Liver (tissue), 9 donors: ENCODE results near the gene UNC5A. TPM values are rescaled to one million over a fixed set of nuclear protein-coding genes. Genes with fewer than 3 reads are reported as not detected.

Source experiments
- DNase-seq: peaks from one replicate; pipeline ENCODE4 v3.0.0-alpha.2; 2017; ENCODE audit warnings: low spot score
- H3K27ac ChIP-seq, 2 donors: one replicate each; pipeline ENCODE4 v1.7.0; 2013; ENCODE audit warnings: inconsistent platforms in 2 of 2, low read length in 2 of 2, control low read depth in 1 of 2, low read depth in 1 of 2, mild to moderate bottlenecking in 1 of 2
- H3K27me3 ChIP-seq, 4 donors: one replicate each; pipeline versions ENCODE4 v1.6.1 to v1.7.0; 2013; ENCODE audit warnings: low read length in 3 of 4, inconsistent platforms in 1 of 4, mild to moderate bottlenecking in 1 of 4, moderate library complexity in 1 of 4; ENCODE audit not compliant: control insufficient read depth in 4 of 4, insufficient read depth in 4 of 4
- H3K36me3 ChIP-seq, 4 donors: one replicate each; pipeline versions ENCODE4 v1.6.1 to v1.7.0; 2013; ENCODE audit warnings: low read length in 3 of 4, mild to moderate bottlenecking in 3 of 4, low read depth in 1 of 4, moderate library complexity in 1 of 4; ENCODE audit not compliant: control insufficient read depth in 4 of 4, insufficient read depth in 3 of 4
- H3K4me1 ChIP-seq, 4 donors: one replicate each; pipeline versions ENCODE4 v1.6.1 to v1.7.0; 2013; ENCODE audit warnings: low read length in 3 of 4, mild to moderate bottlenecking in 3 of 4, moderate library complexity in 1 of 4; ENCODE audit not compliant: control insufficient read depth in 4 of 4, insufficient read depth in 4 of 4
- H3K4me3 ChIP-seq, 3 donors: one replicate each; pipeline versions ENCODE4 v1.6.1 to v1.7.0; 2013; ENCODE audit warnings: low read length in 3 of 3, control low read depth in 1 of 3, low read depth in 1 of 3, mild to moderate bottlenecking in 1 of 3
- H3K9ac ChIP-seq, 2 donors: one replicate each; pipeline ENCODE4 v1.7.0; 2013; ENCODE audit warnings: low read length in 2 of 2, mild to moderate bottlenecking in 2 of 2, moderate library complexity in 2 of 2, control low read depth in 1 of 2, low read depth in 1 of 2
- H3K9me3 ChIP-seq, 4 donors: one replicate each; pipeline versions ENCODE4 v1.6.1 to v1.7.0; 2013; ENCODE audit warnings: low read length in 3 of 4; ENCODE audit not compliant: control insufficient read depth in 4 of 4
- ATF3 ChIP-seq: IDR thresholded peaks from 2 replicates; pipeline ENCODE4 v1.6.1; 2016; ENCODE audit warnings: antibody characterized with exemption
- CTCF ChIP-seq: fragments of 150-350 bp; IDR thresholded peaks from 2 replicates; pipeline ENCODE4 v1.5.1; 2017; ENCODE audit warnings: improper control_type of control experiment, low read depth, low read length; ENCODE audit not compliant: missing input control
- EGR1 ChIP-seq, 2 donors: IDR thresholded peaks; 2 replicates each; pipeline ENCODE4 v1.6.1; 2016 to 2018; ENCODE audit warnings: antibody characterized with exemption in 2 of 2, low read depth in 2 of 2
- FOXA1 ChIP-seq: IDR thresholded peaks from 2 replicates; pipeline ENCODE4 v1.6.1; 2016; ENCODE audit warnings: antibody characterized with exemption
- FOXA2 ChIP-seq: IDR thresholded peaks from 2 replicates; pipeline ENCODE4 v1.6.1; 2016; ENCODE audit warnings: antibody characterized with exemption
- GABPA ChIP-seq, 2 donors: IDR thresholded peaks in 1 of 2; conservative IDR thresholded peaks in 1 of 2; 2 replicates each; pipeline ENCODE4 v1.6.1; 2016; ENCODE audit warnings: antibody characterized with exemption in 2 of 2, mild to moderate bottlenecking in 1 of 2, moderate library complexity in 1 of 2
- HNF4A ChIP-seq, 2 donors: conservative IDR thresholded peaks; 2 replicates each; pipeline ENCODE4 v1.6.1; 2016; ENCODE audit warnings: antibody characterized with exemption in 2 of 2, mild to moderate bottlenecking in 2 of 2
- HNF4G ChIP-seq: IDR thresholded peaks from 2 replicates; pipeline ENCODE4 v1.6.1; 2016; ENCODE audit warnings: antibody characterized with exemption
- JUND ChIP-seq, 2 donors: IDR thresholded peaks; 2 replicates each; pipeline ENCODE4 v1.6.1; 2016; ENCODE audit warnings: antibody characterized with exemption in 2 of 2
- MAX ChIP-seq: IDR thresholded peaks from 2 replicates; pipeline ENCODE4 v1.6.1; 2016; ENCODE audit warnings: antibody characterized with exemption
- NR2F2 ChIP-seq: IDR thresholded peaks from 2 replicates; pipeline ENCODE4 v1.6.1; 2016; ENCODE audit warnings: antibody characterized with exemption
- RAD21 ChIP-seq, 2 donors: IDR thresholded peaks; 2 replicates each; pipeline ENCODE4 v1.6.1; 2016; ENCODE audit warnings: antibody characterized with exemption in 2 of 2, mild to moderate bottlenecking in 2 of 2
- REST ChIP-seq: IDR thresholded peaks from 2 replicates; pipeline ENCODE4 v1.6.1; 2016; ENCODE audit warnings: antibody characterized with exemption, mild to moderate bottlenecking
- RXRA ChIP-seq, 2 donors: IDR thresholded peaks; 2 replicates each; pipeline ENCODE4 v1.6.1; 2017 to 2018; ENCODE audit warnings: antibody characterized with exemption in 2 of 2, mild to moderate bottlenecking in 1 of 2
- SP1 ChIP-seq: IDR thresholded peaks from 2 replicates; pipeline ENCODE4 v1.6.1; 2018; ENCODE audit warnings: antibody characterized with exemption, mild to moderate bottlenecking
- TAF1 ChIP-seq: conservative IDR thresholded peaks from 2 replicates; pipeline ENCODE4 v1.6.1; 2016; ENCODE audit warnings: antibody characterized with exemption, mild to moderate bottlenecking
- YY1 ChIP-seq: IDR thresholded peaks from 2 replicates; pipeline ENCODE4 v1.6.1; 2016; ENCODE audit warnings: antibody characterized with exemption, mild to moderate bottlenecking
- ZBTB33 ChIP-seq: IDR thresholded peaks from 2 replicates; pipeline ENCODE4 v1.6.1; 2016; ENCODE audit warnings: antibody characterized with exemption
- WGBS: extraction: QIAGEN DNeasy Blood & Tissue Kit; methylation state at CpG from one replicate; pipeline ENCODE4 v1.1.7; 2013; 5-methylcytosine and 5-hydroxymethylcytosine counted together
- polyA plus RNA-seq, 2 donors: library from polyadenylated mRNA; stranded (reverse) in 1 of 2; unstranded in 1 of 2; fragments of 200-250 nt in 1 of 2; fragments of >200 nt in 1 of 2; fragmentation: Nextera tagmentation in 1 of 2; extraction: Ambion mirVana in 1 of 2; gene quantifications; one replicate each; pipeline versions ENCODE4 v1.2.1 to v1.2.3, GENCODE V29; 2013 to 2015
- total RNA-seq, 2 donors: library from RNA; depleted of rRNA; stranded (reverse); fragments of >200 nt; gene quantifications; one replicate each; pipeline ENCODE4 v1.2.3, GENCODE V29; 2014
- donor health status: healthy.
- donor health status: healthy.
- donor health status: healthy.
- donor health status: healthy.
- donor health status: healthy.

Gene UNC5A
- total and polyA plus RNA-seq, 4 donors, result under 0.01 to 0.07 (median 0.03) TPM; not detected in 1

- TF ChIP-seq RXRA (IDR thresholded peaks at IDR 0.05) (no peak), TAF1 (no peak), YY1 (no peak), CTCF (no peak), HNF4G (no peak), FOXA2 (no peak), MAX (no peak), FOXA1 (no peak), HNF4A (conservative IDR thresholded peaks at IDR 0.05) (no peak), NR2F2 (no peak), JUND (IDR thresholded peaks at IDR 0.05) (no peak), EGR1 (IDR thresholded peaks at IDR 0.05; ENCODE audit: low read depth in 2 of 2) (no peak), SP1 (no peak)
Measured at GRCh38 chr5:176864755-176865154, 54.4 kb downstream of the UNC5A start (continued).

GRCh38 chr5:176865964-176866363 lies 55.6 kb downstream of the UNC5A start:
- H3K9me3 ChIP-seq, result no peaks in the 10 kb centered on the region
- H3K36me3 ChIP-seq, result no peaks in the 10 kb centered on the region
- TF ChIP-seq YY1 (no peak), CTCF (no peak), NR2F2 (no peak), MAX (no peak), ZBTB33 (no peak), SP1 (no peak), EGR1 (IDR thresholded peaks at IDR 0.05; ENCODE audit: low read depth in 2 of 2) (no peak), TAF1 (no peak), GABPA (IDR thresholded peaks at IDR 0.05 in 1 of 2, conservative IDR thresholded peaks at IDR 0.05 in 1 of 2) (no peak), ATF3 (no peak), HNF4G (no peak), REST (no peak), FOXA1 (no peak), RXRA (IDR thresholded peaks at IDR 0.05) (no peak), RAD21 (IDR thresholded peaks at IDR 0.05) (no peak), FOXA2 (no peak), HNF4A (conservative IDR thresholded peaks at IDR 0.05) (no peak)
- peaks cover 0 to 10% (median 3%) of the 10 kb centered on the region in 4 donors for H3K4me1 ChIP-seq
- H3K27me3 ChIP-seq, result peaks cover 0 to 14% (median 0%) of the 10 kb centered on the region in 4 donors
- no peak overlapping the region for H3K27ac ChIP-seq
- WGBS, result 85% methylated on average over 7 of the region's 7 CpGs
- H3K9ac ChIP-seq, result no peak overlapping the region
- no peak for DNase-seq
- no peak overlapping the region for H3K4me3 ChIP-seq
